Activated naive CD4-positive, alpha-beta T cell treated with anti-CD3 and anti-CD28 coated beads, Interleukin-2, amount 10 ng/mL, durations not matched to agents 7 days and 5 days (primary cell): Measurements from ENCODE around the gene LDB3.

ENCODE experiments used
- CTCF ChIA-PET: fragments of 350-600 bp; sonication (Branson Sonifier 250); formaldehyde crosslinking; loops from one replicate; lab custom pipeline; 2021; ENCODE audit warnings: antibody characterized with exemption; lab: Charles Lee
- DNase-seq: peaks from one replicate; pipeline ENCODE4 v3.0.0-alpha.2; 2020
- H3K27ac Mint-ChIP-seq: one replicate; pipeline ENCODE4 v1.8.0; 2021; ENCODE audit warnings: mild to moderate bottlenecking, moderate library complexity, mixed read lengths
- H3K27me3 Mint-ChIP-seq: one replicate; pipeline ENCODE4 v1.8.0; 2021; ENCODE audit warnings: mild to moderate bottlenecking, mixed read lengths
- H3K36me3 Mint-ChIP-seq: one replicate; pipeline ENCODE4 v1.8.0; 2021; ENCODE audit warnings: mixed read lengths
- H3K4me1 Mint-ChIP-seq: one replicate; pipeline ENCODE4 v1.8.0; 2021; ENCODE audit warnings: mixed read lengths
- H3K4me3 Mint-ChIP-seq: one replicate; pipeline ENCODE4 v1.8.0; 2021; ENCODE audit warnings: mild to moderate bottlenecking, moderate library complexity, mixed read lengths
- H3K9me3 Mint-ChIP-seq: one replicate; pipeline ENCODE4 v1.8.0; 2021; ENCODE audit warnings: mixed read lengths

The LDB3 gene

DNA sequence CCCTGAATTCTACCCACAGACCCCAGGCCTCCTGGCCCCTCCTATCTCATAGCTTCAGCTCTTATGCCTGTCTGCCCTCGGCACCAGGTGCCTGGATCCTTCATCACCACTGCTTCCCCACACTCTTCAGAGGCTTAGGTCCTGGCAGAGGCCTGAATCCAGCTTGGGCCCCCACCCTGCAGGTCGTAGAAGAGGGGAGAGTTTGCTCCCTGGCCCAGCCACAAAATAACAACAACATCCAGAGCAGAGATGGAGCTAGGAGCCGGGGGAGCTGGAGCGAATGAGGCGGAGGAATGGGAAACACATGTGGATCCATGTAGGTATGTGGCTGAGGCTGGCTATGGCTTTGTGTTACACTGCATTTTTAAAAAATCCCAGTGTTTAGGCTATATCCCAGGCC lies 21.8 kb upstream of the LDB3 start:
- DNase-seq, result no peak
- peaks cover 3% of the 10 kb centered on the region for H3K36me3 Mint-ChIP-seq
- H3K27me3 Mint-ChIP-seq, result peaks cover 21% of the 10 kb centered on the region
- H3K4me3 Mint-ChIP-seq, result no peak overlapping the region
- H3K4me1 Mint-ChIP-seq, result peaks cover 10% of the 10 kb centered on the region
- H3K9me3 Mint-ChIP-seq, result peaks cover 5% of the 10 kb centered on the region
- CTCF ChIA-PET, result no interaction called here
- no peak overlapping the region for H3K27ac Mint-ChIP-seq

- peaks cover 2% of the 10 kb centered on the region for H3K9me3 Mint-ChIP-seq
- CTCF ChIA-PET, result no interaction called here
- DNase-seq, result no peak
- H3K4me1 Mint-ChIP-seq, result peaks cover 10% of the 10 kb centered on the region
- H3K27ac Mint-ChIP-seq, result no peak overlapping the region
- peaks cover 22% of the 10 kb centered on the region for H3K27me3 Mint-ChIP-seq
- no peaks in the 10 kb centered on the region for H3K36me3 Mint-ChIP-seq
- no peak overlapping the region for H3K4me3 Mint-ChIP-seq
Observed at GRCh38 chr10:86646933-86647332, 21.4 kb upstream of the LDB3 start.

DNA sequence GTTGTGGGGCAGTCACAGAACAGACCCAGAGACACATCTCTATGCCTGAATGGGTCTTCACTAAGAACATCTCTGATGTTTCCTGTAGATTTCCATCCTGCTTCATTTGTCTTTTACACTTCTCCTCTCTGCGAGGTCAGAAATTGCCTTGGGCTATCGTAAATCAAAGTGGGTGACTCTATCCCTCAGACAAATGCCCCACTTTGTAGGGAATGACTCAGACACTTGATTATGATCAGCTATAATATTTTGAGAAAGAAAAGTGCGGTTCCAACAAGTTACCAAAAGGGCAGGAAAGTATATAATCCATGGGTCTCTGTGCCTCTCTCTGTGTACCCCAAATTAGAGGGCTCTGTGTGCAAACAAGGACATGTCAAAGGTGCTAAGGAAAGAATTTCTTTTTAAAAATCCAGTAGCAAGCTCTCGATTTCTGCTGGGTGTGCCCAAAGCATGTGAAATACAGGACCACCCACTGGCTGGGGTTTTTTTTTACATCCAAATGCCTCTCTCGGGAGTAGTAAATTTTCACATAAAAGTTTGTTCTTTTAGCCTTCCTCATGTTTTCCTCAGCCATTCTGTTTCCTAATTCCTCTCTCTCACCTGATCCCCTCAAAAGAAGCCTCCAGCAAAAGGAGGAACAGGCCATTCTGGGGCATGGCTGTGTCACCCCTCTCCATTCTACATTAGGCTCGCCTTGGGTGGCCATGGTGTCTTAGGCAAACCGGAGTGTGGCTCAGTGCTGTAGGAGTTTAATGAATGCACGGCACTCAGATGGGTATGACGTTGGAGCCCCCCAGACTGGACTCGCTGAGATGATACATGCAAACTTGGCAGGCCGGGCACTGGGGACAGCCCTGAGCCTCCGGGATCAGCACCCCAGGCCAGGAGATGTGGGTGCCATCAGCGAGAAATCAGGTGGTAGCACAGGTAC lies 20.3 kb upstream of the LDB3 start:
- CTCF ChIA-PET, result no interaction called here
- no peak overlapping the region for H3K27ac Mint-ChIP-seq
- peak; percentile 3 for DNase-seq
- H3K36me3 Mint-ChIP-seq, result no peaks in the 10 kb centered on the region
- peaks cover 22% of the 10 kb centered on the region for H3K27me3 Mint-ChIP-seq
- no peak overlapping the region for H3K4me3 Mint-ChIP-seq
- peaks cover 10% of the 10 kb centered on the region for H3K4me1 Mint-ChIP-seq
- no peaks in the 10 kb centered on the region for H3K9me3 Mint-ChIP-seq

- CTCF ChIA-PET, result no interaction called here
- Mint-ChIP-seq H3K4me3 (no peak overlapping the region), H3K36me3 (no peaks in the 10 kb centered on the region), H3K9me3 (no peaks in the 10 kb centered on the region), H3K27me3 (peaks cover 18% of the 10 kb centered on the region), H3K4me1 (peaks cover 3% of the 10 kb centered on the region), H3K27ac (no peak overlapping the region)
- peak; percentile 7 for DNase-seq
Observed at GRCh38 chr10:86648704-86649427, 19.4 kb upstream of the LDB3 start.

- Mint-ChIP-seq H3K4me1 (no peaks in the 10 kb centered on the region), H3K9me3 (no peaks in the 10 kb centered on the region), H3K27ac (no peak overlapping the region), H3K36me3 (no peaks in the 10 kb centered on the region), H3K4me3 (no peak overlapping the region), H3K27me3 (peaks cover 16% of the 10 kb centered on the region)
- CTCF ChIA-PET, result no interaction called here
- peak; percentile 5 for DNase-seq
Observed at GRCh38 chr10:86649471-86650150, 18.7 kb upstream of the LDB3 start.

DNA sequence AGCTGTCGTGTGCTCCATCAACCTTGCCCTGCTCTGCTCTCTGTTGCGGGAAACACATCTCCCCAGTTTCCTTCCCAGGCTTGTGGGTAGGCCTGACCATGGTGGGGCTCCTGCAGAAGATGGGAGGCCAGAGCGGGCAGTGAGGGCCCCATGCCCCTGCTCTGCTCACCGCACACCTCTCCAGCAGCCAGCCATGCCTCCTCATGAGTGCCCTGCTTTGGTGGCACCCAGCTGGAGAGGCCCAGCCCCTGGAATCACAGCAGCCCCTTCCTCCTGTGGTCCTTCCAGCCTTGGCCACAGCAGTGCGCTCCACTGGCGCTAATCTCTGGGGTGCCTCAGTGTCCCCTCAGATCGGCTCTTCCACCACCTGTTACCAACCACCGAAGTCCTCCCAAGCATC lies 18.2 kb upstream of the LDB3 start:
- H3K4me3 Mint-ChIP-seq, result no peak overlapping the region

GRCh38 chr10:86651021-86651471 lies 17.3 kb upstream of the LDB3 start:
- no peak overlapping the region for H3K4me3 Mint-ChIP-seq
- CTCF ChIA-PET, result no interaction called here
- no peaks in the 10 kb centered on the region for H3K4me1 Mint-ChIP-seq
- no peaks in the 10 kb centered on the region for H3K9me3 Mint-ChIP-seq
- H3K27ac Mint-ChIP-seq, result no peak overlapping the region
- DNase-seq, result peak; percentile 1
- H3K27me3 Mint-ChIP-seq, result peaks cover 11% of the 10 kb centered on the region
- no peaks in the 10 kb centered on the region for H3K36me3 Mint-ChIP-seq

More for the DNA sequence above, 18.2 kb upstream of the LDB3 start:
- peaks cover 11% of the 10 kb centered on the region for H3K27me3 Mint-ChIP-seq
- H3K27ac Mint-ChIP-seq, result no peak overlapping the region
- H3K36me3 Mint-ChIP-seq, result no peaks in the 10 kb centered on the region
- H3K4me1 Mint-ChIP-seq, result no peaks in the 10 kb centered on the region
- DNase-seq, result peak; percentile 11
- CTCF ChIA-PET, result no interaction called here
- H3K9me3 Mint-ChIP-seq, result no peaks in the 10 kb centered on the region

- no peaks in the 10 kb centered on the region for H3K4me1 Mint-ChIP-seq
- no peaks in the 10 kb centered on the region for H3K9me3 Mint-ChIP-seq
- no peak overlapping the region for H3K4me3 Mint-ChIP-seq
- H3K27me3 Mint-ChIP-seq, result peaks cover 11% of the 10 kb centered on the region
- CTCF ChIA-PET, result no interaction called here
- no peak overlapping the region for H3K27ac Mint-ChIP-seq
- H3K36me3 Mint-ChIP-seq, result no peaks in the 10 kb centered on the region
- DNase-seq, result no peak
Observed at GRCh38 chr10:86651631-86652331, 16.5 kb upstream of the LDB3 start.

DNA sequence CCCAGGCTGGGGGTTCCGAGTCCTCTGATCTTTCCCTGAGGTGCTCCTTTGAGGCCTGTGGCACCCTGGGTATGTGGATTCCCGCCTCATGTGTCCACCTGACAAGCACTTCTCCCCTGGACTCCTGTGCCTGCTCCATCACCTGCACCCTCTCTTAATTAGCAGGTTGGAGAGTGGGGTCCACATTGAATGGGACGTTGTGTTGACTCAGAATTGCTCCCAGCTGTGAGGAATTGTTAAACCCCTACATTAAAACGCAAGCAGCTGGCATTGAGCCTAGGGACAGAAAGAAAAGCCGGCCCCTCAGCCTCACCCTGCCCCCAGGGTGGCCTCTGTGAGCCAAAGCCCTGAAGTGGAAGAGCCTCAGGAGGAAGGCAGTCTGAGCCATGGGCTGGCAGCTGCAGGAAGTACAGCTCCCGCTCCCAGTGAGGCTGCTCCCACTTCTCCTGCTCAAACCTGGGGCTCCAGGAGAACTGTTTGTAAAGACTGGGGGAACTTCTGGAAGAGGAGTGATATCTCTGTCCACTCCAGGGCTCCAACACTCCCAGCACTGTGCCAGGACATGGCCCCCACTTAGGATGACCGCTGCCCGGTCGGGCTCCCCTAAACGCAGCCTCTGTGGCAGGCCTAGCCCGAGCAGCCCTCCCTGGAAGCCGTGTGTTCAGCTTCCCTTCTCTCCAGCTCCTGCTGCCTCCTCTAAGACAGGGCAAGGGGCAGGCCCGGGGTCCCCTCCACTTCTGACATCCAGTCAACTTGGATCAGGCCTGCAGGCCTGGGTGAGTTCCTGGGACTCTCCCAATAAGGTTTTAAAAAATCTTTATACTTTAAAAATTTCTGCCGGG lies 15.7 kb upstream of the LDB3 start:
- CTCF ChIA-PET, result no interaction called here
- no peak overlapping the region for H3K4me3 Mint-ChIP-seq
- no peaks in the 10 kb centered on the region for H3K36me3 Mint-ChIP-seq
- H3K27me3 Mint-ChIP-seq, result peaks cover 11% of the 10 kb centered on the region
- no peaks in the 10 kb centered on the region for H3K9me3 Mint-ChIP-seq
- no peak for DNase-seq
- H3K4me1 Mint-ChIP-seq, result no peaks in the 10 kb centered on the region
- no peak overlapping the region for H3K27ac Mint-ChIP-seq

DNA sequence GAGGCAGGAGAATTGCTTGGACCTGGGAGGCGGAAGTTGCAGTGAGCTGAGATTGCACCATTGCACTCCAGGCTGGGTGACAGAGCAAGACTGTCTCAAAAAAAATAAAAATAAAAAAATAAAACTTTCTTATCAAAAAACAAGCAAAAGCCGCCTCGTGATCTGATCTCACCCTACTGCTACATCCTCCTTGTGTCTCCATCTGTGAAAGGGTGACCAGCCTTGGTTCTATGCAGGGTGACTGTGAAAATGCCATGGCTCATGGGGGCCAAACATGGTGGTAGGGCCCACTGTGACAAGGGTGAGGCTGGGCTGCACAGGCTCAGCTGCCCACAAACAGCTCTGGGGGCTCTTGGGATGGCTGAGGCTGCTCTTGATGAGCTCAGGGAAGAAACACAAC lies 14.9 kb upstream of the LDB3 start:
- CTCF ChIA-PET, result no interaction called here
- H3K4me1 Mint-ChIP-seq, result no peaks in the 10 kb centered on the region
- no peak overlapping the region for H3K27ac Mint-ChIP-seq
- no peaks in the 10 kb centered on the region for H3K9me3 Mint-ChIP-seq
- H3K4me3 Mint-ChIP-seq, result no peak overlapping the region
- H3K27me3 Mint-ChIP-seq, result peaks cover 11% of the 10 kb centered on the region
- H3K36me3 Mint-ChIP-seq, result no peaks in the 10 kb centered on the region
- DNase-seq, result no peak

DNA sequence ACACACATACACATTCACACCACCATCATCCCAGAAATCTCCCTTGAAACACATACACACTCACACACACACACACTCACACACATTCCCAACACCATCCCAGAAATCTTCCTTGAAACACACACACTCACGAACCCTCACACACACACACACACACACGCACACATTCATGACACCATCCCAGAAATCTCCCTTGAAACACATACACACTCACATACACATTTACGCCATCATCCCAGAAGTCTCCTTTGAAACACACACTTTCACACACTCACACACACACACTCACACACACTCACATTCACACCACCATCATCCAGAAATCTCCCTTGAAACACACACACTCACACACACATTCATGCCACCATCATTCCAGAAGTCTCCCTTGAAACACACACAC lies 14.3 kb upstream of the LDB3 start:
- DNase-seq, result no peak
- CTCF ChIA-PET, result no interaction called here
- peaks cover 11% of the 10 kb centered on the region for H3K27me3 Mint-ChIP-seq
- no peaks in the 10 kb centered on the region for H3K4me1 Mint-ChIP-seq
- H3K36me3 Mint-ChIP-seq, result no peaks in the 10 kb centered on the region
- no peaks in the 10 kb centered on the region for H3K9me3 Mint-ChIP-seq
- H3K4me3 Mint-ChIP-seq, result no peak overlapping the region
- H3K27ac Mint-ChIP-seq, result no peak overlapping the region

DNA sequence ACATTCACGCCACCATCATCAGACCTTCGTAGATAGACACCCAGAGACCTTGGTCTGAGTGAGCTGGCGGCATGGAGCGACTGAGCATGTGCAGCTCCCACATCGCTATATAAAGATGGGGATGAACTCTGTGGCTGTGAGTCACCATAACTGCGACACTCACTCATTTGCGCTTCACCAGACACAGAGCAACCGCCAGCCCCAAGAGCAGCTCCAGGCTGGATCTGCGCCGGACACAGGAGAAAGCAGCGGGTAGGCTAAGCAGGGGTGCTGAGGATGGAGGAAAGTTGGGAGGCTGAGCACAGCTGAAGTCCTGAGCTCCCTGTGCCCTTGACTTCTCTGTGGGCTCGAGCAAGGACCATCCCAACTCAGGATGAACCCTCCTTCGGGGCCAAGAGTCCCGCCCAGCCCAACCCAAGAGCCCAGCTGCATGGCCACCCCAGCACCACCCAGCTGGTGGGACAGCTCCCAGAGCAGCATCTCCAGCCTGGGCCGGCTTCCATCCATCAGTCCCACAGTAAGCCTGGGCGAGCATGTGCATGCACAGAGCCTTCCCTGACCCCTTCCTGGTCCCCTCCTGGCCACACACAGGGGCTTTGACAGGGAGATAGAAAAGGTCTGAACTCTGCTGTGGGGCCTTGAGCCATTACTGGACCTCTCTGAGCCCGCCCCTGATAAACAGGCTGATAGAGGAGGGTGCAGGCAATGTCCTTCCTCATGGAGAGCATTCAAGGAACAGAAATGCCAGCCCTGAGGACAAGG lies 13.7 kb upstream of the LDB3 start, which contains the start of gene OPN4:
Gene OPN4, plus strand, starts transcription at position 137 of the 762 bp plus-strand sequence. Its CDS starts 237 bp downstream, at position 374.
- no peak within 1 kb of the TSS for H3K4me3 Mint-ChIP-seq
- H3K27me3 Mint-ChIP-seq, result peaks cover 11% of the 10 kb centered on the region
- CTCF ChIA-PET, result no interaction called here
- H3K27ac Mint-ChIP-seq, result no peak within 1 kb of the TSS
- H3K4me1 Mint-ChIP-seq, result no peaks in the 10 kb centered on the region
- DNase-seq, result no peak
- H3K36me3 Mint-ChIP-seq, result no peaks in the 10 kb centered on the region
- no peaks in the 10 kb centered on the region for H3K9me3 Mint-ChIP-seq

- Mint-ChIP-seq H3K4me1 (no peaks in the 10 kb centered on the region), H3K27me3 (peaks cover 11% of the 10 kb centered on the region), H3K4me3 (no peak overlapping the region), H3K36me3 (no peaks in the 10 kb centered on the region), H3K9me3 (no peaks in the 10 kb centered on the region), H3K27ac (no peak overlapping the region)
- no peak for DNase-seq
- CTCF ChIA-PET, result no interaction called here
Observed at GRCh38 chr10:86655173-86655540, 13.2 kb upstream of the LDB3 start.
